Testis (tissue), 3 donors: Measurements from ENCODE around the gene KIF7. TPM values are rescaled to one million over a fixed set of nuclear protein-coding genes. Genes with fewer than 3 reads are reported as not detected.

Experiments
- DNase-seq: peaks from one replicate; pipeline ENCODE4 v3.0.0-alpha.2; 2019
- H3K27ac ChIP-seq, 2 donors: fragments of 200-600 bp; sonication (generic); one replicate each; pipeline ENCODE4 v1.5.1; 2019
- H3K27me3 ChIP-seq: fragments of 200-600 bp; sonication (generic); one replicate; pipeline ENCODE4 v1.5.1; 2019
- H3K36me3 ChIP-seq: fragments of 200-600 bp; sonication (generic); one replicate; pipeline ENCODE4 v1.5.1; 2017; ENCODE audit warnings: low read depth; ENCODE audit errors: missing control alignments
- H3K4me1 ChIP-seq: fragments of 200-600 bp; sonication (generic); one replicate; pipeline ENCODE4 v1.5.1; 2019
- H3K4me3 ChIP-seq, 2 donors: fragments of 200-600 bp; sonication (generic); one replicate each; pipeline ENCODE4 v1.5.1; 2017 to 2019
- H3K9me3 ChIP-seq: fragments of 200-600 bp; sonication (generic); one replicate; pipeline ENCODE4 v1.5.1; 2017
- CTCF ChIP-seq, 3 experiments: fragments of 450-650 bp in 2 of 3; fragments of 200-600 bp in 1 of 3; sonication (generic) in 1 of 3; IDR thresholded peaks; one replicate each; pipeline ENCODE4 v1.5.1; 2016 to 2019; ENCODE audit warnings: antibody characterized with exemption in 3 of 3, mild to moderate bottlenecking in 2 of 3, moderate library complexity in 1 of 3
- POLR2A ChIP-seq: fragments of 450-650 bp; IDR thresholded peaks from one replicate; pipeline ENCODE4 v1.6.1; 2017; ENCODE audit warnings: antibody characterized with exemption, mild to moderate bottlenecking, moderate library complexity
- WGBS, 2 donors: methylation state at CpG; one replicate each; pipeline ENCODE4 v1.1.5; 2018; 5-methylcytosine and 5-hydroxymethylcytosine counted together
- intact Hi-C: fragments of 100-400 bp; cut with DNase I; formaldehyde crosslinking; loops from one replicate; pipeline ENCODE4 v1.15.1; 2023; ENCODE audit warnings: low total_unique reads
- polyA plus RNA-seq: library from polyadenylated mRNA; stranded (reverse); fragments of 350-450 nt; fragmentation: Illumina TruSeq; extraction: RNeasy Lipid Tissue Mini Kit (QIAGEN cat#74804); gene quantifications from one replicate; pipeline ENCODE4 v1.2.3, GENCODE V29; 2014; ENCODE audit warnings: low read depth, low replicate concordance; ENCODE audit not compliant: insufficient read depth
- total RNA-seq, 2 donors: library from RNA; depleted of rRNA; stranded (reverse); fragments of >200 nt; gene quantifications; one replicate each; pipeline ENCODE4 v1.2.3, GENCODE V29; 2016

KIF7 gene
- total and polyA plus RNA-seq, 3 donors from 2014 or later, result 2.6 to 7.6 (median 5.6) TPM

GRCh38 chr15:89633585-89633984 is 21.7 kb downstream of the KIF7 start:
- WGBS, 2 donors, result 94 to 95% methylated on average over 23 of the region's 23 CpGs
- Histone ChIP-seq H3K9me3 (no peaks in the 10 kb centered on the region), H3K27me3 (no peaks in the 10 kb centered on the region), H3K36me3 (no peaks in the 10 kb centered on the region), H3K27ac (no peak overlapping the region), H3K4me1 (no peaks in the 10 kb centered on the region), H3K4me3 (no peak overlapping the region)
- no peak for TF ChIP-seq POLR2A
- no peak for TF ChIP-seq CTCF (IDR thresholded peaks at IDR 0.05)
- no peak for DNase-seq
- intact Hi-C loops, result no loop called here

GRCh38 chr15:89632563-89633430 is 22.5 kb downstream of the KIF7 start:
- Histone ChIP-seq H3K4me3 (no peak overlapping the region), H3K9me3 (no peaks in the 10 kb centered on the region), H3K27ac (no peak overlapping the region), H3K27me3 (no peaks in the 10 kb centered on the region), H3K36me3 (no peaks in the 10 kb centered on the region), H3K4me1 (no peaks in the 10 kb centered on the region)
- TF ChIP-seq POLR2A, result no peak
- TF ChIP-seq CTCF (IDR thresholded peaks at IDR 0.05), result no peak
- intact Hi-C loops, result no loop called here
- 96 to 99% methylated on average over 16 to 18 of the region's 18 CpGs for WGBS, 2 donors
- DNase-seq, result no peak

DNA sequence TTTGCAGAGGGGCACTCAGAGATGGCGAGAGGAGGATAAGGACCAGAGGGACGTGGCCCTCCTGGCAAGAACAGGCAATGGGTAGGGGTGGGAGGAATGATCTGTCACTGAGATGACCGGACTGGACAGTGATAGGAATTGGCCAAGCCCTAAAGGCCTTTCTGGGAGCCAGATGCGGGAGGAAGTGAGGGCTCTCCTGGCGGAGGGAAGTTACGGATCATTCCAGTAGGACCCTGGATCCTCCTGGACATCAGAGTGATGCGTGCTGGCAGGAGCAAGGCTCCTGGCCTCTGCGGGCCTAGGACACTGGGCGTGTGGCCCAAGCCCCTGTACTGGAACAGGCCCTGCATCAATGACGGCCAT is 23.4 kb downstream of the KIF7 start:
- intact Hi-C loops, result no loop called here
- Histone ChIP-seq H3K27me3 (no peaks in the 10 kb centered on the region), H3K36me3 (no peaks in the 10 kb centered on the region), H3K9me3 (no peaks in the 10 kb centered on the region), H3K4me3 (no peak overlapping the region), H3K4me1 (no peaks in the 10 kb centered on the region), H3K27ac (no peak overlapping the region)
- 82 to 88% methylated on average over 6 to 10 of the region's 10 CpGs for WGBS, 2 donors
- no peak for DNase-seq
- TF ChIP-seq POLR2A (no peak), CTCF (IDR thresholded peaks at IDR 0.05) (no peak)

DNA sequence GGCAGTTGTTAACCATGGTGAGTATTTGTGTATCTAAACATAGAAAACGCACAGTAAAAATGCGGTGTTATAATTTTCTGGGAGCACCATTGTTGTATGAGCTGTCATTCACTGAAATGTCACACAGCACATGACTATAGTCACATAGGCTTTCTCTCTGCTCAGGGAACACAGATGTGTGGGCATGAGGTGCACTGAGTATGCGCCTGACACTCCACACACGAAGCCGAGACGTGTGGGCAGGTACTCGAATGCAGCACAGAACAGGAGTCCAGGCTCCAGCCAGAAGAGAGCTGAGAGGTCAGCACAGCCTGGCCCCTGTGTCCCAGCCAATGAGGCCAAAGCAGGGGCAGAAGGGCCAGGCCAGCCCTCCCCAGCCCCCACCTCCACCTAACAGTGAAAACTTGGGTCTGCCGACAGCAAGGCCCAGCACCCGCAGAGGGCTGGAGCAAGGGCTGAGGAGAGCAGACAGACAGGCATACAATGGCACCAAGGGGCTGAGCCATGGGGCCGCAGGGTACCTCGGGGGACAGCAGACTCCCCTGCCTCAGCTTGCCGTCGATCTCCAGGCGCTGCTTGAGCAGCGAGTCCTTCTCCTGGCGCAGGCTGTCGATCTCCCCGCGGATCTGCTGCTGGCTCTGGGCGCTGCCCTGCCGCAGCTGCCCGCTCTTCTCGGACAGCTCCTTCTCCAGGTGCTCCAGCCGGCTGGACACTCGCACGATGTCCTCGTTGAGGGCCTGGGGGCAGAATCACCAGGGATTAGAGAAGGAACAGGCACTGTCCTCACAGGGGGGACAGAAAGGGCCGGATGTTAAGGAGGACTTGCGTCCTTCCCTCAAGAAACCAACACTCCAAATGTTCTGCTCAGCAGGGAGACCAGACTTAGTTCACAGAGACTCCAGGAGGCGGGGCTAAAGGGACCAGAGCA is 24.0 kb downstream of the KIF7 start:
- intact Hi-C loops, result no loop called here
- WGBS, 2 donors, result 90 to 94% methylated on average over 16 to 30 of the region's 30 CpGs
- no peaks in the 10 kb centered on the region for H3K27me3 ChIP-seq
- H3K4me3 ChIP-seq, result no peak overlapping the region
- no peak for DNase-seq
- no peaks in the 10 kb centered on the region for H3K9me3 ChIP-seq
- no peak for TF ChIP-seq CTCF (IDR thresholded peaks at IDR 0.05)
- TF ChIP-seq POLR2A, result no peak
- H3K36me3 ChIP-seq, result no peaks in the 10 kb centered on the region
- no peak overlapping the region for H3K27ac ChIP-seq
- no peaks in the 10 kb centered on the region for H3K4me1 ChIP-seq
